Fibroblast of lung (primary cell): ENCODE measurements around the gene DLGAP1.

ENCODE experiments used
- CTCF ChIP-seq, 2 donors: IDR thresholded peaks in 1 of 2; conservative IDR thresholded peaks in 1 of 2; 1 replicate in 1 of 2; 2 replicates in 1 of 2; pipeline ENCODE4 v1.5.1; 2011 to 2012; ENCODE audit warnings: low read length in 2 of 2, control low read depth in 1 of 2, inconsistent platforms in 1 of 2, low read depth in 1 of 2, mild to moderate bottlenecking in 1 of 2
- EZH2 ChIP-seq: IDR thresholded peaks from 2 replicates; pipeline ENCODE4 v1.5.1; 2012; ENCODE audit warnings: low read length, control low read depth, mild to moderate bottlenecking; ENCODE audit errors: missing control alignments

GRCh38 chr18:4468511-4468910, 13.4 kb upstream of the DLGAP1 start:
- no peak for TF ChIP-seq CTCF (conservative IDR thresholded peaks at IDR 0.05 in 1 of 2, IDR thresholded peaks at IDR 0.05 in 1 of 2; ENCODE audit: low read depth in 1 of 2, low read length in 2 of 2)
- TF ChIP-seq EZH2: no peak
